C4-2B (cell line): ENCODE data around the gene SLC8A2.

ENCODE experiments used
- H3K27ac ChIP-seq: fragments of 450-650 bp; 2 replicates; pipeline ENCODE4 v1.5.1; 2017
- CTCF ChIP-seq: fragments of 450-650 bp; conservative IDR thresholded peaks from 2 replicates; pipeline ENCODE4 v1.5.1; 2017; ENCODE audit warnings: mild to moderate bottlenecking
- ZFX ChIP-seq: fragments of 450-650 bp; IDR thresholded peaks from 2 replicates; pipeline ENCODE4 v1.6.1; 2017

SLC8A2 gene

GRCh38 chr19:47450478-47450877 is 21.2 kb downstream of the SLC8A2 start:
- TF ChIP-seq ZFX (no peak), CTCF (no peak)
- H3K27ac ChIP-seq: no peak overlapping the region

GRCh38 chr19:47448360-47448727 is 23.3 kb downstream of the SLC8A2 start:
- no peak overlapping the region for H3K27ac ChIP-seq
- TF ChIP-seq CTCF (no peak), ZFX (no peak)

DNA sequence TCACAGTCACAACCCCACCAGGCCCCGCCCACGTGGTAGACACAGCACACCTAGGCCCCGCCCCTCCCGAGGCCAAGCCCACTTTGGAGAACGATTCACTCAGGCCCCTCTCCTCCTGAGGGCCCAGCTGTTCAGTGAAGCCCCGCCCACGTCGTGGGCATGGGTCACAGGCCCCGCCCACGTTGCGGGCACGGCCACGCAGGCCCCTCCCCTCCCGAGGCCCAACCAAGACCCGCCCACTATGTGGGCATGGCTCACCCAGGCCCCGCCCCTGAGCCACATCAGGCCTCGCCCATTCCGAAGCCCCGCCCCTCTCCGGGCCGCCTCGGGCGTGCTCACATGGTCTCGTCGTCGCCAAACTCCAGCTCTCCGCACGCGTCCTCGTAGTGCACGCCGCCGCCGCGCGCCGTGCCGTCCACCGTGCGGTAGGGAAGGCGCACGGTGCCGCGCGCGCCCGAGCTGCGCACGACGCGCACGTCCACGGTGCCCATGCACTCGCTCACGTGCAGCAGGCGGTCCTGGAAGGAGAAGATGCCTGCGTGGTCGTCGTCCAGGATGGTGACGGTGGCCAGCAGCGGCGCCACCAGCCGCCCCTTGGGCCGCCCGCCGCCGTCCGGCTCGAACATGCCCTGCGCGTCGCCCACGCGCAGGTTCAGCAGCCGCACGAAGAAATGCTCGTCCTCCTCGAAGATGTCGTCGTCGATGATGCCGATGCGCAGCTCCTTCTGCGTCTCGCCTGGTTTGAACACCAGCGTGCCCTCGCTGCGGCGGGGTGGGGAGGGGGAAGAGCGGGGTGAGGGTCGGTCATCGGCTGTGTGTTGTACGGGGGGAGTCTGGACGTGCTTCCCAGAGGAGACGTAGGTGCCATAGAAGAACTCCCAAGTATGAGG is 24.0 kb downstream of the SLC8A2 start:
- H3K27ac ChIP-seq: no peak overlapping the region
- no peak for TF ChIP-seq ZFX
- no peak for TF ChIP-seq CTCF

- TF ChIP-seq ZFX: no peak
- no peak for TF ChIP-seq CTCF
- no peak overlapping the region for H3K27ac ChIP-seq
Observed at GRCh38 chr19:47446534-47447469, 24.9 kb downstream of the SLC8A2 start.

- no peak overlapping the region for H3K27ac ChIP-seq
- TF ChIP-seq ZFX (no peak), CTCF (no peak)
Observed at GRCh38 chr19:47445937-47446402, 25.7 kb downstream of the SLC8A2 start.

DNA sequence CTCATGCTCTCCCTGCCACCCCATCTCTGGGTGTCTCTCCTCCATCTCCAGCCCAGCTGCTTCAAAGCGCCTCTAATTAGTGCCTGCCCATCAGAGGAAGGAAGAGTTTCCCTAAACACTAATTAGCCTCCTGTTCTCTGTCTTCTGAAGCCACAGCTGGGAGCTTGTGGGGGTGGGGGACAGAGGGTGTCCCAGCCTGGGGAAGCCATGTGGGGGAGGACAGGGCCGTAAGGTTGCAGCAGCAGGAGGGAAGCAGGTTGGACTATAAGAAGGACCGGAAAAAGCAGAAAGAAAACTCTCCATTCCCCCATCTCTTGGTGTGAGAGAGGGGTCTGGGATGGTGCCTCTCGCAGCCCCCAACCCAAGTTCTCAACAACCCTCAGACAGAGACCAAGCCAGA is 26.2 kb downstream of the SLC8A2 start:
- H3K27ac ChIP-seq: no peak overlapping the region
- TF ChIP-seq CTCF: no peak
- no peak for TF ChIP-seq ZFX
